NCI-H2196 (cell line): ENCODE data around the gene TSPYL2.

Source experiments
- DNase-seq: peaks from one replicate; lab custom pipeline; 2025; ENCODE audit not compliant: unreplicated experiment; lab: John Stamatoyannopoulos, UW

TSPYL2 gene

GRCh38 chrX:53081925-53082772, at the start of gene TSPYL2:
Gene TSPYL2, plus strand, starts transcription at chrX:53082367. Its CDS starts 132 bp downstream, at chrX:53082499.
- peak; percentile 91 for DNase-seq

- DNase-seq = no peak
Measured at GRCh38 chrX:53036149-53036548, 46.0 kb upstream of the TSPYL2 start.

GRCh38 chrX:53039236-53039635, 42.9 kb upstream of the TSPYL2 start:
- DNase-seq = no peak

- DNase-seq = no peak
Measured at GRCh38 chrX:53044995-53045394, 37.2 kb upstream of the TSPYL2 start.

GRCh38 chrX:53047228-53047627, 34.9 kb upstream of the TSPYL2 start:
- DNase-seq = no peak

- peak; percentile 33 for DNase-seq
Measured at GRCh38 chrX:53048169-53049126, 33.7 kb upstream of the TSPYL2 start, which contains the start of gene GPR173. Gene GPR173, plus strand, starts transcription at chrX:53048789. Its CDS starts 27,833 bp downstream, at chrX:53076622.

GRCh38 chrX:53049127-53049517, 33.0 kb upstream of the TSPYL2 start:
- DNase-seq = no peak

GRCh38 chrX:53050841-53051240, 31.3 kb upstream of the TSPYL2 start:
- DNase-seq = no peak

- no peak for DNase-seq
Measured at GRCh38 chrX:53055244-53055849, 26.8 kb upstream of the TSPYL2 start.

- DNase-seq = no peak
Measured at GRCh38 chrX:53056292-53056691, 25.9 kb upstream of the TSPYL2 start.

- no peak for DNase-seq
Measured at GRCh38 chrX:53065104-53065503, 17.1 kb upstream of the TSPYL2 start.

- DNase-seq = no peak
Measured at GRCh38 chrX:53071064-53071463, 11.1 kb upstream of the TSPYL2 start.

GRCh38 chrX:53071604-53072417, 10.4 kb upstream of the TSPYL2 start:
- peak; percentile 76 for DNase-seq

- no peak for DNase-seq
Measured at GRCh38 chrX:53072418-53073114, 9.6 kb upstream of the TSPYL2 start.

GRCh38 chrX:53073115-53073586, 9.0 kb upstream of the TSPYL2 start:
- DNase-seq = peak; percentile 16

GRCh38 chrX:53075011-53075410, 7.2 kb upstream of the TSPYL2 start:
- no peak for DNase-seq

GRCh38 chrX:53076671-53077070, 5.5 kb upstream of the TSPYL2 start:
- no peak for DNase-seq

GRCh38 chrX:53077207-53078197, 4.7 kb upstream of the TSPYL2 start:
- no peak for DNase-seq
